Suprapubic skin (tissue), 4 donors: Measurements from ENCODE around the gene ADAT2.

Experiments used
- CTCF ChIP-seq, 2 donors: fragments of 200-600 bp in 1 of 2; fragments of 450-650 bp in 1 of 2; sonication (generic) in 1 of 2; IDR thresholded peaks; one replicate each; pipeline ENCODE4 v1.5.1; 2016 to 2019; ENCODE audit warnings: antibody characterized with exemption in 2 of 2, mild to moderate bottlenecking in 1 of 2, moderate library complexity in 1 of 2
- EP300 ChIP-seq: sonication (generic); formaldehyde crosslinking; IDR thresholded peaks from one replicate; pipeline ENCODE4 v1.6.1; 2017; ENCODE audit warnings: antibody characterized with exemption
- POLR2A ChIP-seq, 2 donors: fragments of 450-650 bp; IDR thresholded peaks; one replicate each; pipeline ENCODE4 v1.6.1; 2017; ENCODE audit warnings: antibody characterized with exemption in 2 of 2, mild to moderate bottlenecking in 2 of 2, moderate library complexity in 2 of 2
- POLR2AphosphoS5 ChIP-seq, 3 donors: sonication (generic); formaldehyde crosslinking; IDR thresholded peaks; one replicate each; pipeline ENCODE4 v1.6.1; 2017; ENCODE audit warnings: antibody characterized with exemption in 3 of 3

GRCh38 chr6:143397227-143398222, 53.0 kb downstream of the ADAT2 start:
- TF ChIP-seq CTCF (IDR thresholded peaks at IDR 0.05) (no peak), POLR2AphosphoS5 (IDR thresholded peaks at IDR 0.05) (peak in 1 of 3 donors; percentile 77), EP300 (no peak), POLR2A (IDR thresholded peaks at IDR 0.05) (no peak)
